SK-N-SH (cell line): ENCODE results near the gene SLF2. TPM values are rescaled to one million over a fixed set of nuclear protein-coding genes. Genes with fewer than 3 reads are reported as not detected.

Experiments
- CTCF ChIA-PET: fragments of 300-600, 350-600 bp; formaldehyde crosslinking; extraction: SDS; loops from one replicate; lab custom pipeline; 2021; lab: Yijun Ruan, JAX
- POLR2A ChIA-PET: fragments of 350-600 bp; sonication (Branson Sonifier 250); formaldehyde crosslinking; extraction: SDS; loops from one replicate; lab custom pipeline; 2020; ENCODE audit warnings: antibody characterized with exemption, inconsistent platforms; lab: Yijun Ruan, JAX
- DNase-seq: peaks from one replicate; pipeline ENCODE4 v3.0.0; 2012
- H2AFZ ChIP-seq: fragments of 200-600 bp; sonication (generic); 2 replicates; pipeline ENCODE4 v1.8.1; 2016; ENCODE audit warnings: antibody characterized with exemption, mild to moderate bottlenecking, low read depth
- H3F3A ChIP-seq: fragments of 200-600 bp; sonication (generic); replicated peaks from 2 replicates; pipeline ENCODE3; 2016; ENCODE audit warnings: antibody characterized with exemption, mild to moderate bottlenecking; ENCODE audit not compliant: insufficient read depth
- H3K27ac ChIP-seq, 2 experiments: fragments of 200-500 bp in 1 of 2; fragments of 200-600 bp in 1 of 2; sonication (Bioruptor generic) in 1 of 2; sonication (generic), shearing (Covaris generic) in 1 of 2; 2 replicates each; pipeline versions ENCODE4 v1.5.1 to v1.6.1; 2014 to 2016; ENCODE audit warnings: low read depth in 2 of 2, inconsistent platforms in 1 of 2, low read length in 1 of 2, mild to moderate bottlenecking in 1 of 2, mixed read lengths in 1 of 2
- H3K27me3 ChIP-seq: fragments of 200-600 bp; sonication (generic), shearing (Covaris generic); 2 replicates; pipeline ENCODE4 v1.6.1; 2016; ENCODE audit warnings: mixed run types; ENCODE audit not compliant: insufficient read depth
- H3K36me3 ChIP-seq, 2 experiments: fragments of 200-500 bp in 1 of 2; fragments of 200-600 bp in 1 of 2; sonication (Bioruptor generic) in 1 of 2; sonication (generic) in 1 of 2; replicated peaks in 1 of 2; 2 replicates each; pipeline versions ENCODE3 to v1.5.1; 2014 to 2016; ENCODE audit warnings: low read length in 1 of 2, mild to moderate bottlenecking in 1 of 2; ENCODE audit not compliant: insufficient read depth in 2 of 2, control insufficient read depth in 1 of 2
- H3K4me1 ChIP-seq, 2 experiments: fragments of 200-500 bp in 1 of 2; fragments of 200-600 bp in 1 of 2; sonication (Bioruptor generic) in 1 of 2; sonication (generic), shearing (Covaris generic) in 1 of 2; 2 replicates each; pipeline versions ENCODE4 v1.5.1 to v1.6.1; 2014 to 2016; ENCODE audit warnings: low read depth in 1 of 2, low read length in 1 of 2, mixed run types in 1 of 2; ENCODE audit not compliant: insufficient read depth in 2 of 2, control insufficient read depth in 1 of 2
- H3K4me2 ChIP-seq: fragments of 200-600 bp; sonication (generic), shearing (Covaris generic); 2 replicates; pipeline ENCODE4 v1.6.1; 2017; ENCODE audit warnings: mixed run types
- H3K4me3 ChIP-seq, 2 experiments: fragments of 200-500 bp in 1 of 2; fragments of 200-600 bp in 1 of 2; sonication (Bioruptor generic) in 1 of 2; sonication (generic), shearing (Covaris generic) in 1 of 2; 2 replicates each; pipeline versions ENCODE4 v1.5.1 to v1.8.1; 2014 to 2016; ENCODE audit warnings: low read depth in 2 of 2, inconsistent platforms in 1 of 2, low read length in 1 of 2, mild to moderate bottlenecking in 1 of 2, mixed read lengths in 1 of 2, moderate library complexity in 1 of 2
- H3K79me2 ChIP-seq: fragments of 200-600 bp; sonication (generic); 2 replicates; pipeline ENCODE4 v1.8.1; 2017; ENCODE audit warnings: mild to moderate bottlenecking; ENCODE audit not compliant: insufficient read depth
- H3K9ac ChIP-seq: fragments of 200-600 bp; sonication (generic); 2 replicates; pipeline ENCODE4 v1.6.1; 2017; ENCODE audit warnings: mixed run types
- H3K9me2 ChIP-seq: fragments of 200-600 bp; sonication (generic); 2 replicates; pipeline ENCODE4 v1.6.1; 2017; ENCODE audit warnings: mixed run types
- H3K9me3 ChIP-seq: fragments of 200-600 bp; sonication (generic); 2 replicates; pipeline ENCODE4 v1.6.1; 2017; ENCODE audit warnings: mixed run types, mild to moderate bottlenecking, moderate library complexity
- H4K20me1 ChIP-seq: fragments of 200-600 bp; sonication (generic); 2 replicates; pipeline ENCODE4 v1.6.1; 2017; ENCODE audit warnings: mild to moderate bottlenecking, mixed run types; ENCODE audit not compliant: insufficient read depth
- CHD2 ChIP-seq: fragments of 150-350 bp; IDR thresholded peaks from 2 replicates; pipeline ENCODE4 v1.6.1; 2018; ENCODE audit warnings: low read length; ENCODE audit not compliant: partially characterized antibody
- CTCF ChIP-seq: fragments of 200-600 bp; sonication (generic); IDR thresholded peaks from 2 replicates; pipeline ENCODE4 v1.6.1; 2017; ENCODE audit warnings: antibody characterized with exemption, mild to moderate bottlenecking, moderate library complexity
- ELF1 ChIP-seq: IDR thresholded peaks from 2 replicates; pipeline ENCODE4 v1.4.0; 2012
- FOSL2 ChIP-seq: IDR thresholded peaks from 2 replicates; pipeline ENCODE4 v1.4.0; 2012; ENCODE audit warnings: low read depth, mild to moderate bottlenecking, moderate library complexity, borderline replicate concordance
- JUND ChIP-seq: IDR thresholded peaks from 2 replicates; pipeline ENCODE4 v1.4.0; 2012
- MXI1 ChIP-seq: IDR thresholded peaks from 2 replicates; pipeline ENCODE4 v1.6.1; 2012; ENCODE audit warnings: mild to moderate bottlenecking, low read depth, low read length, improper control_type of control experiment
- RCOR1 ChIP-seq: fragments of 150-350 bp; IDR thresholded peaks from 2 replicates; pipeline ENCODE4 v1.6.1; 2017; ENCODE audit warnings: antibody characterized with exemption, low read length
- RXRA ChIP-seq: IDR thresholded peaks from 2 replicates; pipeline ENCODE4 v1.4.0; 2012; ENCODE audit warnings: low read depth, mild to moderate bottlenecking, borderline replicate concordance
- TAF1 ChIP-seq: IDR thresholded peaks from 2 replicates; pipeline ENCODE4 v1.6.1; 2012; ENCODE audit warnings: low read depth, mild to moderate bottlenecking, low read length, moderate library complexity, borderline replicate concordance
- TCF12 ChIP-seq: IDR thresholded peaks from 2 replicates; pipeline ENCODE4 v1.4.0; 2012
- TEAD4 ChIP-seq: IDR thresholded peaks from 2 replicates; pipeline ENCODE4 v1.4.0; 2012; ENCODE audit warnings: mild to moderate bottlenecking, borderline replicate concordance; ENCODE audit not compliant: insufficient read depth
- YY1 ChIP-seq: IDR thresholded peaks from 2 replicates; pipeline ENCODE4 v1.4.0; 2012; ENCODE audit warnings: low read depth, mild to moderate bottlenecking
- WGBS: methylation state at CpG from one replicate; pipeline ENCODE4 v1.1.6; 2017; ENCODE audit warnings: low lambda C conversion rate; 5-methylcytosine and 5-hydroxymethylcytosine counted together
- polyA plus RNA-seq, 3 experiments: library from polyadenylated mRNA; depleted of rRNA; stranded (reverse); fragments of >200 nt; gene quantifications; 2 replicates each; pipeline ENCODE4 v1.2.3, GENCODE V29; 2012
- TF ChIP-seq, protein P1 (sequence below): IDR thresholded peaks from 2 replicates; pipeline ENCODE4 v1.6.1; 2012; ENCODE audit warnings: mild to moderate bottlenecking, low read depth, low read length, moderate library complexity
- TF ChIP-seq, protein P2 (sequence below): fragments of 150-350 bp; IDR thresholded peaks from 2 replicates; pipeline ENCODE4 v1.6.1; 2016; ENCODE audit warnings: mild to moderate bottlenecking, low read depth, low read length

Gene SLF2
- polyA plus RNA-seq, 1 of the 3 experiments (the other 2 are of a cell fraction): 6.3 TPM

DNA sequence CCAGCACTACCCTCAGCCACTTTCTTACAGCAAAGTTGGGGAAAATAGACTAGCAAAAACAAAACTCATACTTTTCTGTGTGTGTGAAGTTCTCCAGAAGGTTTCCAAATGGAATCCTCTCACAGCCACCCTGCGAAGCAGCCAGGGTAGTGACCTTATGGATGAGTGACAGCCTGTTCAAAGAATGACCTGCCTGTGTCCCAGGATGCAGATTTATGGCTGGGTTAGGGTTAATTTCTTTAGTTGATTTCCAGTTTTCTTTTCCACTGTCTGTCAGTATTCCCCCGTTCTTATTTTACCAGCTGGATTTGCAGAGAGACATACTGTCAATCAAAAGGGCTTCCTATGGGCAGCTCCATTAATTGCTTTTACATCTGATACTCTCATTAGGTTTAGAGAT, 54.1 kb downstream of the SLF2 start:
- Histone ChIP-seq H3K36me3 (peaks cover 34 to 45% of the 10 kb centered on the region in 2 experiments), H3K9me2 (no peaks in the 10 kb centered on the region), H3K4me1 (peaks cover 4 to 19% of the 10 kb centered on the region in 2 experiments; a peak in 2 of 4 replicates), H3K9ac (no peak overlapping the region), H3K4me3 (no peak overlapping the region), H2AFZ (no peak overlapping the region), H3K4me2 (no peak overlapping the region), H3K9me3 (no peaks in the 10 kb centered on the region), H3F3A (peaks cover 3% of the 10 kb centered on the region), H3K27me3 (no peaks in the 10 kb centered on the region), H3K79me2 (no peaks in the 10 kb centered on the region), H4K20me1 (no peaks in the 10 kb centered on the region), H3K27ac (no peak overlapping the region)
- TF ChIP-seq CTCF: no peak
- TF ChIP-seq JUND: no peak
- no peak for TF ChIP-seq MXI1
- TF ChIP-seq, protein P1, sequence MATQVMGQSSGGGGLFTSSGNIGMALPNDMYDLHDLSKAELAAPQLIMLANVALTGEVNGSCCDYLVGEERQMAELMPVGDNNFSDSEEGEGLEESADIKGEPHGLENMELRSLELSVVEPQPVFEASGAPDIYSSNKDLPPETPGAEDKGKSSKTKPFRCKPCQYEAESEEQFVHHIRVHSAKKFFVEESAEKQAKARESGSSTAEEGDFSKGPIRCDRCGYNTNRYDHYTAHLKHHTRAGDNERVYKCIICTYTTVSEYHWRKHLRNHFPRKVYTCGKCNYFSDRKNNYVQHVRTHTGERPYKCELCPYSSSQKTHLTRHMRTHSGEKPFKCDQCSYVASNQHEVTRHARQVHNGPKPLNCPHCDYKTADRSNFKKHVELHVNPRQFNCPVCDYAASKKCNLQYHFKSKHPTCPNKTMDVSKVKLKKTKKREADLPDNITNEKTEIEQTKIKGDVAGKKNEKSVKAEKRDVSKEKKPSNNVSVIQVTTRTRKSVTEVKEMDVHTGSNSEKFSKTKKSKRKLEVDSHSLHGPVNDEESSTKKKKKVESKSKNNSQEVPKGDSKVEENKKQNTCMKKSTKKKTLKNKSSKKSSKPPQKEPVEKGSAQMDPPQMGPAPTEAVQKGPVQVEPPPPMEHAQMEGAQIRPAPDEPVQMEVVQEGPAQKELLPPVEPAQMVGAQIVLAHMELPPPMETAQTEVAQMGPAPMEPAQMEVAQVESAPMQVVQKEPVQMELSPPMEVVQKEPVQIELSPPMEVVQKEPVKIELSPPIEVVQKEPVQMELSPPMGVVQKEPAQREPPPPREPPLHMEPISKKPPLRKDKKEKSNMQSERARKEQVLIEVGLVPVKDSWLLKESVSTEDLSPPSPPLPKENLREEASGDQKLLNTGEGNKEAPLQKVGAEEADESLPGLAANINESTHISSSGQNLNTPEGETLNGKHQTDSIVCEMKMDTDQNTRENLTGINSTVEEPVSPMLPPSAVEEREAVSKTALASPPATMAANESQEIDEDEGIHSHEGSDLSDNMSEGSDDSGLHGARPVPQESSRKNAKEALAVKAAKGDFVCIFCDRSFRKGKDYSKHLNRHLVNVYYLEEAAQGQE: no peak
- no peak for TF ChIP-seq TEAD4
- no peak for TF ChIP-seq TAF1
- TF ChIP-seq ELF1: no peak
- TF ChIP-seq CHD2: no peak
- TF ChIP-seq YY1: no peak
- no peak for DNase-seq
- POLR2A ChIA-PET: interaction anchor here (1.3 kb wide), 1 partner anchor 54 kb away, joined by 3 read pairs; no protein-coding TSS in a partner anchor
- WGBS: 90% methylated on average over 2 of the region's 2 CpGs
- CTCF ChIA-PET: interaction anchor here (0.7 to 3.4 kb wide), 6 partner anchors 21 to 405 kb away, joined by 3 to 18 read pairs (median 7); no protein-coding TSS in a partner anchor

DNA sequence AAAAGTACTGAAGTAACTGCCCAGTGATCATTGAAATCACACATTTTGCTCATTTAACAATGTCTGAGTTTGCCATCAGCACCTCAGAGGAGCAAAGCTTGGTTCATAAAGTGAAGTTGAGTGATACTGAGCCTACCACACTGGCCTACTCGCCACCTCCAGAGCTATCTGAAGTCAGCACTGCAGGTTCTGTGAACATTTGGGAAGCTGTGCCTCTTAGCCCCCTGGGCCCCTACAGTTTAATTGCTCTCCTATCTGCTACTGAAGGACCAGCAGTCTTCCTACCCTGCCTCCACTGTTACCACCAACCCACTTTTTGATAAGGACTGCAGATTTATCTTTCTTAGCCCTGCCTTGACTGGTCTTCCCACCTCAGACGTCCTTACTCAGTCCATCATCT, 54.6 kb downstream of the SLF2 start:
- ChIA-PET CTCF (interaction anchor here (0.7 to 3.4 kb wide), 10 partner anchors 10 to 405 kb away, joined by 3 to 24 read pairs (median 8); no protein-coding TSS in a partner anchor), POLR2A (no interaction called here)
- Histone ChIP-seq H2AFZ (no peak overlapping the region), H3K4me3 (no peak overlapping the region), H3K9ac (no peak overlapping the region), H4K20me1 (no peaks in the 10 kb centered on the region), H3K9me2 (no peaks in the 10 kb centered on the region), H3K27ac (no peak overlapping the region), H3K27me3 (no peaks in the 10 kb centered on the region), H3F3A (peaks cover 3% of the 10 kb centered on the region), H3K79me2 (no peaks in the 10 kb centered on the region), H3K36me3 (peaks cover 29 to 40% of the 10 kb centered on the region in 2 experiments), H3K4me2 (no peak overlapping the region), H3K4me1 (peaks cover 4 to 19% of the 10 kb centered on the region in 2 experiments; a peak in 2 of 4 replicates), H3K9me3 (no peaks in the 10 kb centered on the region)
- 94% methylated on average over 2 of the region's 2 CpGs for WGBS
- no peak for DNase-seq
- TF ChIP-seq, protein P2, sequence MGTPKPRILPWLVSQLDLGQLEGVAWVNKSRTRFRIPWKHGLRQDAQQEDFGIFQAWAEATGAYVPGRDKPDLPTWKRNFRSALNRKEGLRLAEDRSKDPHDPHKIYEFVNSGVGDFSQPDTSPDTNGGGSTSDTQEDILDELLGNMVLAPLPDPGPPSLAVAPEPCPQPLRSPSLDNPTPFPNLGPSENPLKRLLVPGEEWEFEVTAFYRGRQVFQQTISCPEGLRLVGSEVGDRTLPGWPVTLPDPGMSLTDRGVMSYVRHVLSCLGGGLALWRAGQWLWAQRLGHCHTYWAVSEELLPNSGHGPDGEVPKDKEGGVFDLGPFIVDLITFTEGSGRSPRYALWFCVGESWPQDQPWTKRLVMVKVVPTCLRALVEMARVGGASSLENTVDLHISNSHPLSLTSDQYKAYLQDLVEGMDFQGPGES: no peak
- no peak for TF ChIP-seq RCOR1
- TF ChIP-seq ELF1: no peak
- TF ChIP-seq TCF12: no peak
- TF ChIP-seq CTCF: no peak
- TF ChIP-seq, protein P1: no peak
- no peak for TF ChIP-seq RXRA
- TF ChIP-seq FOSL2: no peak
